Panc1 (cell line): ENCODE results near the gene ZNF544. TPM values are rescaled to one million over a fixed set of nuclear protein-coding genes. Genes with fewer than 3 reads are reported as not detected.
A peak's percentile ranks its signal among the peaks of the same experiment; 100 is the strongest.
"Not testable (repeated sequence)": the region's sequence is repeated elsewhere in the genome, so short reads cannot be mapped to it uniquely, and the experiment has no call there.

ENCODE experiments used
- ATAC-seq: fragments of 200-7000 bp; cut with Tn5 transposase; 2 replicates; pipeline ENCODE4 v1.9.1; 2020; ENCODE audit warnings: mild to moderate bottlenecking, moderate library complexity
- BruUV-seq: library from RNA; stranded (reverse); fragments of 400-500 nt; replicated peaks from 2 replicates; lab custom pipeline; 2021; lab: Mats Ljungman, UMichigan
- CTCF ChIA-PET: fragments of 300-600 bp; sonication (Branson Sonifier 250); formaldehyde crosslinking; loops from one replicate; lab custom pipeline; 2022; ENCODE audit warnings: antibody characterized with exemption; lab: Charles Lee
- POLR2A ChIA-PET: fragments of 300-600 bp; sonication (Branson Sonifier 250); formaldehyde crosslinking; loops from one replicate; lab custom pipeline; 2022; ENCODE audit warnings: antibody characterized with exemption; lab: Charles Lee
- DNase-seq: peaks from one replicate; pipeline ENCODE4 v3.0.0-alpha.2; 2010; ENCODE audit warnings: low read depth, low spot score
- H3K27ac ChIP-seq: 2 replicates; pipeline ENCODE4 v1.5.1; 2011; ENCODE audit warnings: mild to moderate bottlenecking, low read length, inconsistent platforms
- H3K27me3 ChIP-seq: fragments of 200-500 bp; sonication (Bioruptor generic); 2 replicates; pipeline ENCODE4 v1.6.0; 2014; ENCODE audit warnings: low read length, inconsistent platforms; ENCODE audit not compliant: control insufficient read depth, insufficient read depth
- H3K36me3 ChIP-seq: fragments of 200-500 bp; sonication (Bioruptor generic); 2 replicates; pipeline ENCODE4 v1.5.1; 2014; ENCODE audit warnings: inconsistent platforms, mild to moderate bottlenecking, low read length, moderate library complexity; ENCODE audit not compliant: control insufficient read depth, insufficient read depth
- H3K4me1 ChIP-seq: 2 replicates; pipeline ENCODE4 v1.5.1; 2011; ENCODE audit warnings: inconsistent platforms, mild to moderate bottlenecking, low read length, moderate library complexity; ENCODE audit not compliant: control insufficient read depth, insufficient read depth
- H3K4me3 ChIP-seq, 2 experiments: 2 replicates each; pipeline ENCODE4 v1.5.1; 2011 to 2012; ENCODE audit warnings: low read depth in 2 of 2, low read length in 2 of 2, mild to moderate bottlenecking in 2 of 2, inconsistent platforms in 1 of 2, moderate library complexity in 1 of 2
- H3K9me3 ChIP-seq: fragments of 200-500 bp; sonication (Bioruptor generic); 2 replicates; pipeline ENCODE4 v1.5.1; 2014; ENCODE audit warnings: low read depth, mild to moderate bottlenecking, inconsistent platforms, low read length, moderate library complexity; ENCODE audit not compliant: control insufficient read depth, insufficient read depth
- POLR2AphosphoS5 ChIP-seq: IDR thresholded peaks from 2 replicates; pipeline ENCODE4 v1.6.1; 2012; ENCODE audit warnings: mild to moderate bottlenecking, low read depth, low read length, moderate library complexity
- SIN3A ChIP-seq: IDR thresholded peaks from 2 replicates; pipeline ENCODE4 v1.6.1; 2012; ENCODE audit warnings: low read depth, mild to moderate bottlenecking, low read length, moderate library complexity, borderline replicate concordance; ENCODE audit not compliant: insufficient read depth
- TCF7L2 ChIP-seq: IDR thresholded peaks from 2 replicates; pipeline ENCODE4 v1.6.1; 2011; ENCODE audit warnings: mild to moderate bottlenecking, low read depth, low read length, inconsistent platforms
- in situ Hi-C: cut with HindIII; loops from 2 replicates; pipeline ENCODE4 v1.10.0; 2016; ENCODE audit warnings: low sequenced_read_pairs, low pct_unique_long_range_greater_than_20kb
- intact Hi-C: fragments of 100-400 bp; cut with micrococcal nuclease; formaldehyde crosslinking; loops from one replicate; pipeline ENCODE4 v1.10.0; 2022; ENCODE audit not compliant: unreplicated experiment
- total RNA-seq: library from RNA; stranded (reverse); gene quantifications from one replicate; pipeline ENCODE4 v1.2.1, GENCODE V29; 2021; ENCODE audit not compliant: unreplicated experiment
- TF ChIP-seq, protein P1 (sequence below): fragments of 450-650 bp; IDR thresholded peaks from 2 replicates; pipeline ENCODE4 v1.5.1; 2017; ENCODE audit warnings: mild to moderate bottlenecking
- TF ChIP-seq, protein P2 (sequence below), 2 experiments: IDR thresholded peaks; 2 replicates each; pipeline ENCODE4 v1.6.1; 2011 to 2012; ENCODE audit warnings: low read depth in 2 of 2, control low read depth in 1 of 2, low read length in 1 of 2, mild to moderate bottlenecking in 1 of 2, moderate library complexity in 1 of 2; ENCODE audit not compliant: insufficient read depth in 1 of 2

The ZNF544 gene
- total RNA-seq, 1 experiment from 2014 or later: 48.5 TPM

DNA sequence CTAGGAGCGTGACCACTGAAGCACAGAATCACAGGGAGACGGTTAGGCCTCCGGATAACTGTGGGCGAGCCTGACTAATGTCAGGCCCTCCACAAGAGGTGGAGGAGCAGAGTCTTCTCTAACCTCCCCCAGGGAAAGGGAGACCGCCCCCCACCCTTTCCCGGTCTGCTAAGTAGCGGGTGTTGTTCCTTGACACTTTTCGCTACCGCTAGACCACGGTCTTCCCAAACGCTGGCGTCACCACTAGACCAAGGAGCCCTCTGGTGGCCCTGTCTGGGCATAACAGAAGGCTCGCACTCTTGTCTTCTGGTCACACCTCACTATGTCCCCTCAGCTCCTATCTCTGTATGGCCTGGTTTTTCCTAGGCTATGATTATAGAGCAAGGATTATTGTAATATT is 82.0 kb downstream of the ZNF544 start:
- intact Hi-C loops, H3K4me3 ChIP-seq, H3K27ac ChIP-seq, H3K27me3 ChIP-seq, CTCF ChIA-PET, H3K9me3 ChIP-seq, DNase-seq, POLR2A ChIA-PET, ATAC-seq, in situ Hi-C loops, H3K4me1 ChIP-seq, BruUV-seq: not testable (repeated sequence)
- H3K36me3 ChIP-seq: peaks cover 54% of the 10 kb centered on the region
- TF ChIP-seq, protein P1, sequence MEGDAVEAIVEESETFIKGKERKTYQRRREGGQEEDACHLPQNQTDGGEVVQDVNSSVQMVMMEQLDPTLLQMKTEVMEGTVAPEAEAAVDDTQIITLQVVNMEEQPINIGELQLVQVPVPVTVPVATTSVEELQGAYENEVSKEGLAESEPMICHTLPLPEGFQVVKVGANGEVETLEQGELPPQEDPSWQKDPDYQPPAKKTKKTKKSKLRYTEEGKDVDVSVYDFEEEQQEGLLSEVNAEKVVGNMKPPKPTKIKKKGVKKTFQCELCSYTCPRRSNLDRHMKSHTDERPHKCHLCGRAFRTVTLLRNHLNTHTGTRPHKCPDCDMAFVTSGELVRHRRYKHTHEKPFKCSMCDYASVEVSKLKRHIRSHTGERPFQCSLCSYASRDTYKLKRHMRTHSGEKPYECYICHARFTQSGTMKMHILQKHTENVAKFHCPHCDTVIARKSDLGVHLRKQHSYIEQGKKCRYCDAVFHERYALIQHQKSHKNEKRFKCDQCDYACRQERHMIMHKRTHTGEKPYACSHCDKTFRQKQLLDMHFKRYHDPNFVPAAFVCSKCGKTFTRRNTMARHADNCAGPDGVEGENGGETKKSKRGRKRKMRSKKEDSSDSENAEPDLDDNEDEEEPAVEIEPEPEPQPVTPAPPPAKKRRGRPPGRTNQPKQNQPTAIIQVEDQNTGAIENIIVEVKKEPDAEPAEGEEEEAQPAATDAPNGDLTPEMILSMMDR: peak; percentile 79; the same call in 1 of the 2 replicates

DNA sequence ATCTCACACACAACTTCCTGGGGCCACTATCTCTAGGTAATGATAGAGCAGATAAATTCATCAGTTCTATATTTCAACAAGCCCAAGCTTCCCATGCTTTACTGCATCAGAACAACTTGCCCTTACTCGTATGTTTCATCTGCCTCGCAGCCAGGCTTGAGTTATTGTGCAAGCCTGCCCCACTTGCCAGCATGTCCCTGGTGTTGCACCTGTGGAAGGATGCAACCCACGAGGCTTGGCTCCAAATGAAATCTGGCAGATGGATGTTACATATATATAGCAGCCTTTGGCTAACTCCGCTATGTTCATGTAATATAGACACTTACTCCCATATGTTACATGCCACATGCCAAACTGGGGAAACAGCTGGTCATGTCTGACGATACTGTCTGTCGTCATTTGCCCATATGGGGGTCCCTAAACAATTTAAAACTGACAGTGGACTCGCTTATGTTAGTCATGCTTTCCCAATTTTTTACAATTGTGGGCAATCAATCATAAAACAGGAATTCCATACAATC is 82.7 kb downstream of the ZNF544 start:
- CTCF ChIA-PET: no interaction called here
- BruUV-seq: no TSS peak
- ATAC-seq (no peak), DNase-seq (no peak)
- Histone ChIP-seq H3K4me1 (peaks cover 4% of the 10 kb centered on the region; the same call in 1 of the 2 replicates), H3K27me3 (no peaks in the 10 kb centered on the region), H3K27ac (no peak overlapping the region), H3K4me3 (no peak overlapping the region), H3K36me3 (peaks cover 51% of the 10 kb centered on the region), H3K9me3 (peaks cover 6% of the 10 kb centered on the region; the same call in 1 of the 2 replicates)
- in situ Hi-C loops: no loop called here
- TF ChIP-seq POLR2AphosphoS5: no peak
- TF ChIP-seq, protein P2, sequence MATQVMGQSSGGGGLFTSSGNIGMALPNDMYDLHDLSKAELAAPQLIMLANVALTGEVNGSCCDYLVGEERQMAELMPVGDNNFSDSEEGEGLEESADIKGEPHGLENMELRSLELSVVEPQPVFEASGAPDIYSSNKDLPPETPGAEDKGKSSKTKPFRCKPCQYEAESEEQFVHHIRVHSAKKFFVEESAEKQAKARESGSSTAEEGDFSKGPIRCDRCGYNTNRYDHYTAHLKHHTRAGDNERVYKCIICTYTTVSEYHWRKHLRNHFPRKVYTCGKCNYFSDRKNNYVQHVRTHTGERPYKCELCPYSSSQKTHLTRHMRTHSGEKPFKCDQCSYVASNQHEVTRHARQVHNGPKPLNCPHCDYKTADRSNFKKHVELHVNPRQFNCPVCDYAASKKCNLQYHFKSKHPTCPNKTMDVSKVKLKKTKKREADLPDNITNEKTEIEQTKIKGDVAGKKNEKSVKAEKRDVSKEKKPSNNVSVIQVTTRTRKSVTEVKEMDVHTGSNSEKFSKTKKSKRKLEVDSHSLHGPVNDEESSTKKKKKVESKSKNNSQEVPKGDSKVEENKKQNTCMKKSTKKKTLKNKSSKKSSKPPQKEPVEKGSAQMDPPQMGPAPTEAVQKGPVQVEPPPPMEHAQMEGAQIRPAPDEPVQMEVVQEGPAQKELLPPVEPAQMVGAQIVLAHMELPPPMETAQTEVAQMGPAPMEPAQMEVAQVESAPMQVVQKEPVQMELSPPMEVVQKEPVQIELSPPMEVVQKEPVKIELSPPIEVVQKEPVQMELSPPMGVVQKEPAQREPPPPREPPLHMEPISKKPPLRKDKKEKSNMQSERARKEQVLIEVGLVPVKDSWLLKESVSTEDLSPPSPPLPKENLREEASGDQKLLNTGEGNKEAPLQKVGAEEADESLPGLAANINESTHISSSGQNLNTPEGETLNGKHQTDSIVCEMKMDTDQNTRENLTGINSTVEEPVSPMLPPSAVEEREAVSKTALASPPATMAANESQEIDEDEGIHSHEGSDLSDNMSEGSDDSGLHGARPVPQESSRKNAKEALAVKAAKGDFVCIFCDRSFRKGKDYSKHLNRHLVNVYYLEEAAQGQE (IDR thresholded peaks at IDR 0.05; ENCODE audit: insufficient read depth in 1 of 2, low read depth in 2 of 2, low read length in 1 of 2): no peak
- TF ChIP-seq TCF7L2: no peak
- TF ChIP-seq SIN3A: no peak
- TF ChIP-seq, protein P1: no peak
- POLR2A ChIA-PET: no interaction called here
- intact Hi-C loops: no loop called here

Other genes starting within 250 kb of the ZNF544 start
- gene ZNF606, start 226.1 kb upstream of the ZNF544 start, total RNA-seq: 16.1 TPM
- gene ZSCAN1, start 194.9 kb upstream of the ZNF544 start, total RNA-seq: not detected
- not detected for gene ZNF135, start 169.6 kb upstream of the ZNF544 start, total RNA-seq
- gene ZSCAN18, start 130.7 kb upstream of the ZNF544 start, total RNA-seq: not detected
- gene ZNF329, start 78.1 kb upstream of the ZNF544 start, total RNA-seq: 12.2 TPM
- 13.7 TPM for gene ZNF274, start 45.9 kb upstream of the ZNF544 start, total RNA-seq
- gene ZNF8, start 50.0 kb downstream of the ZNF544 start, total RNA-seq: 12.6 TPM
- gene ERVK3-1, start 76.5 kb downstream of the ZNF544 start, total RNA-seq: 84.0 TPM
- 6.6 TPM for gene ZSCAN22, start 98.1 kb downstream of the ZNF544 start, total RNA-seq
- gene A1BG, start 124.6 kb downstream of the ZNF544 start, total RNA-seq: 47.4 TPM
- 1.9 TPM for gene ZNF497, start 133.8 kb downstream of the ZNF544 start, total RNA-seq
- 1.6 TPM for gene ZNF837, start 152.1 kb downstream of the ZNF544 start, total RNA-seq
- 1,487 TPM for gene RPS5, start 158.4 kb downstream of the ZNF544 start, total RNA-seq
- 1.6 TPM for gene RNF225, start 166.7 kb downstream of the ZNF544 start, total RNA-seq
- 29.0 TPM for gene ZNF584, start 179.7 kb downstream of the ZNF544 start, total RNA-seq
- gene ZNF132, start 211.2 kb downstream of the ZNF544 start, total RNA-seq: not detected
- gene ZNF324B, start 222.7 kb downstream of the ZNF544 start, total RNA-seq: 7.8 TPM
- 12.8 TPM for gene ZNF324, start 238.2 kb downstream of the ZNF544 start, total RNA-seq
- gene ZNF446, start 247.4 kb downstream of the ZNF544 start, total RNA-seq: 20.7 TPM